T47D (cell line): ENCODE results near the gene H2BK1.

Experiments used
- DNase-seq, 2 experiments: peaks; one replicate each; pipeline versions ENCODE4 v3.0.0 to v3.0.0-alpha.2; 2011 to 2012; ENCODE audit warnings: low read depth in 1 of 2, low spot score in 1 of 2
- JUND ChIP-seq: IDR thresholded peaks from 2 replicates; pipeline ENCODE4 v1.6.1; 2012; ENCODE audit warnings: low read depth
- in situ Hi-C: cut with HindIII; loops from 2 replicates; pipeline ENCODE4 v1.10.0; 2016; ENCODE audit warnings: low sequenced_read_pairs, low pct_unique_long_range_greater_than_20kb

Gene H2BK1

DNA sequence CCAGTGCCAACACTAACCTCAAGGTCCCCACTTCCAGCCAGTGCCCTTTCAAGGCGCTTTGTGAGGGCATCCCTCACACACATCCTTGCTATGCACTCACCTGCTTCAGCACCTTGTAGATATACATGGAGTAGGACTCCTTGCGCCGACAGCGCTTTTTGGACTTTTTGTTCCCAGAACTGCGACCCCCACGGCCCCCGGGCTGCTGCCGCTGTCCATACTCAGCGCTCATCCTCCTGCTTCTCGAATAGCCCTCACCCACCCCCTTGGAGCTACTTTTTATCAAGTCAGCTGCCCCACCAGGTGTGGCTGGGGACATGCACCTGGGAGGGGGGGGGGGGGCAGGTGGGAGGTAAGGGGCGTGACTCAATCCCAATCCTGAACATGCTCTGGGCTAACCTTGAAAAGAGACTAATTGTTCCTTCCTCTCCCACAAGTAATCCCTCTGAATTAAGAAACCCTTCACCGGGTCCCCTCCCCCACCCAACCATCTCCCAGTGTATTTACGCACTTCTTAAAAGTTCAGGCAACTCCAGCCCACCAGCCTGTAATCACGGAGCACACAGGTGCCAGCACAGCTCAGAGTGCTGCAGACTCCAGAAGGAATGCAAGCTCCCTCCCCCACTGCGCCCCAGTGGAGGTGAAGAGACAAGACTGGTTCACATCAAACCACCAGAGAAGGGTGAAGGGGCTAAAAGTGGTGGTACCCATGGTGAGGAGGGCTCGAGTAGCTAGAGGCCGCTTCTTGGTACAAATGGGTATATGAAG, at the start of gene H2BK1:
TSS of gene H2BK1 (minus strand) at position 402 of the 768 bp plus-strand sequence. CDS start at position 232, 170 bp downstream.
- TF ChIP-seq JUND: no peak
- in situ Hi-C loops: no loop called here

DNA sequence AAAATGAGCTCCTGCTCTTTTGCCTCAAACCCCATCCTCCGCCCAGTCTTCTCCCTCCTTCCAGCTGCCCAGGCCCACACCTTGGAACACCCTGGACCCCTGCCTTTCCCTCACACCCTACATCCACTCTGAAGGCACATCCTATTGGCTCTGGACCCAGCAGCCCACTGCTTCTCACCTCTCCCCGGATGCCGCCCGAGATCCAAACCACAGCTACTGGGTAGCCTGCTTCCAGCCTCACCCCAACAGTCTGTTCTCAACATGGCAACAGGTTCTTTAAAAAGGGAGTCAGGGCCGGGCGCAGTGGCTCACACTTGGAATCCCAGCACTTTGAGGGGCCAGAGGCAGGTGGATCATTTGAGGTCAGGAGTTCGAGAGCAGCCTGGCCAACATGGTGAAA, 47.7 kb upstream of the H2BK1 start:
- DNase-seq: no peak
- TF ChIP-seq JUND: no peak
- in situ Hi-C loops: no loop called here

More for the DNA sequence above, at the start of gene H2BK1:
- no peak for DNase-seq

DNA sequence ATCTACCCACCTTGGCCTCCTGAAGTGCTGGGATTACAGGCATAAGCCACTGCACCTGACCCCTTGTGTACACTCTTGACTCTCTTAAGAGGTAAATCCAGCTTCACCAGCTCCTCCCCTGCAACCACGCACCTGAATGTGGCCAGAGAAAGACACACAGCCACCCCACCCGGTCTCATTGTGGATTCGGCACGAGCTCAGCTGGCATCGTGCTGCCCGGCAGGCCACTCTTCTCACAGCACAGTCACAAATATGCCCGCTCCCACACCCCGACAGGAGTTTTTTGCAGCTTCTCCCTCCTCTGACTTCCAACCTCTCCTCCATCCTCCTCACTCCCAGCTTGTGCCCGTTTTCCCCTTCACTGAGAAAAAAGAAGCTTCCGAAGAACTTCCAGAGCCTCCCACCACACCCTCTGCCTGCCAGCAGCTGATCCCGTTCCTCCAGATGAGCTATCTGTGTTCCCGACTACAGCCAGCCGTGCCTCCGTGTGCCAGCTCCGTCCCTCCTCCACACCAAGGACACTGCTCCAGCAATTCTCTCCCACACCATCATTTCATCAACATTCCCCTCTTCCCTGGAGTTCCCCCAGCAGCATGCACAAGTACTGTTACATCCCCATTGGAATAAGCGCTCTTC, 46.2 kb upstream of the H2BK1 start:
- in situ Hi-C loops: no loop called here
- DNase-seq: no peak
- no peak for TF ChIP-seq JUND

DNA sequence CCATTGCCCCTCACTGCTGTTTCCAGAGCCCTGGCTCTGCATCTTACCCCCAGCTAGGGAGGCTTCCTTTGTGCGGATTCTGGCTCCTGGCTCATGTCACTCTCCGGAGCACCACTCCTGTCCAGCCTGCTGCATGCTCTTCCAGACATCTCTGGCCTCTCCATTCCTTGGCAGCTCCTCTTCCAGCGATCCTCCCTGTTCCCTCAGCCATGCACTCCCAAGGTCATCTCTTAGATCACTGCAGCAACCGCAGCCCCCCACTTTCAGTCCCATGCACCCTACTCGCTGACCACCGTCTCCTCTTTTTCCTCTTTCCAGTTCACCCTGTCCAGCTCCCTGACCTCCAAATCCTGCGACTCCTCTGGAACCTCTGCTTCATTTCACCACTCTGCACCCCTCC, 45.1 kb upstream of the H2BK1 start:
- no peak for TF ChIP-seq JUND
- DNase-seq: no peak
- in situ Hi-C loops: no loop called here

DNA sequence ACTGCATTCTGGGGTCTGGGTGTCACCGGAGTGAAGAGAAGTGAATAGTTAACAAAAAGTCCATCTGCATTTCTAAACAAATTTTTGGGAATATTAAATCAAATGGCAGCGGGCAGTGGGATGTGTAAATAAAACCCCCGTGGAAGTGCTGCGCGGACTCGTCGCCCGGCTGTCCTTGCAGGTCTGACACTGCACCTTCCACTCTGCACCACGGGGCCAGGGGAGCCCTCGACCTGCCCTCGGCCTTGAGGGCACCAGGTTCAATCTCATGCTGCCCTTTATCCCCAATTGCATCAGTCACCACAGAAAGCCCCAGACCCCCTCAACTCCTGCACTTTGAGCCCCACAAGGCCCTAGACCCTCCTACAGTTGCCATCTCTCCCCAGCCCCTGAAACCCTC, 44.6 kb upstream of the H2BK1 start:
- no peak for TF ChIP-seq JUND
- DNase-seq: no peak
- in situ Hi-C loops: no loop called here

DNA sequence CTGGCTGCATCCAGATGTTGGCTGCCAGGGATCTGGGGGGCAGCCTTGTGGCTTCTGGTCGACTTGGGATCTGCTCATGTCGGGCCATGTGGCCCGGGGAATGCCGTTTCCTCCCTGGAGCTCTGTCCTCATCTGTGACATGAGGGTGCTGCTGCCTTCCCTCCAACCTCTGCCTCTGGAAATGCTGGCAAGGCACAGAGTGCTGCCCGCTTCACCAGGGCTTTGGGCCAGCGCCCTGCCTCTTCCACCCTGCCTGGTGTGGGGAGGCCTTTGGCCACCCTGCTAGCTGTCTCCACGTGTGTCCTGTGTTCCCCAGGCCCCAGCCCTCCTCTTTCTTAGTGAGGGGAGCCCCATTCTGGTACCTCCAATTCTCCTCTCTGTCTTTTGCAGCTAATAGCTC, 44.0 kb upstream of the H2BK1 start:
- in situ Hi-C loops: no loop called here
- TF ChIP-seq JUND: no peak

DNA sequence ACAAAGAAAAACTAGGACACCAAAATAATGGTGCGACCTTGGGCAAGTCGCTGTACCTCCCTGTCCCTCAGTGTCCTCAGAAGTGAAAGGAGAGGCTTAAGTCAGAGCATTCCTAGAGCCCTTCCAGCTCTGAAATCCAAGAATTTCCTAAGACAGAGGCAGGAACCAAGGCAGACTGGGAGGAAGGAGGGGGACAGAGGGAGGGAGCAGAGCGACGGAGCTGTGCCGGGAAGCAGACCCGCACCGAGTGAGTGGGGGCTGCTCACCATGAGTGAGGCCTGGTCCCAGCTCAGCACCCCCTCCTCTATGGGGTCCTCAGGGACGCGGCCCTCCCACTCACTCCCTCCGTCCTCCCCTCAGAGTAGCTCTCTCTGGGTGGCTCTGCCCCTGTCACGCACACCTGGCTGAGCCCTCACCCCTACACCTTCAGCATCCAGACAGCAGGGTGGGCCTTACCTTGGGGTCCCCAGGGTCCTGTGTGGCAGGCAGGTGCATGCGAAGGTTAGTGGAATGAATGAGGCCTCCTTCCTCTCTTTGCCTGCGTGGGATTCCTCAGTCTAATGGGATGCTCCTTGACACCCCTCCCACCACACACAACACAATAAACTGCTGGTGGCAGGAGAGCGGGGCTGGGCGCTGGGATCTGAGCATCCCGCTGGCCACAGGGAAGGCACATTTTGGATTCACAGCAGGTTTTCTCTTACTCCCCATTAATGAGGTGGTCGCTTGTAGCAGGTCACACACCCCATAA, 42.8 kb upstream of the H2BK1 start:
- in situ Hi-C loops: no loop called here
- DNase-seq: no peak
- TF ChIP-seq JUND: no peak

More for the DNA sequence above, 44.0 kb upstream of the H2BK1 start:
- DNase-seq: no peak

DNA sequence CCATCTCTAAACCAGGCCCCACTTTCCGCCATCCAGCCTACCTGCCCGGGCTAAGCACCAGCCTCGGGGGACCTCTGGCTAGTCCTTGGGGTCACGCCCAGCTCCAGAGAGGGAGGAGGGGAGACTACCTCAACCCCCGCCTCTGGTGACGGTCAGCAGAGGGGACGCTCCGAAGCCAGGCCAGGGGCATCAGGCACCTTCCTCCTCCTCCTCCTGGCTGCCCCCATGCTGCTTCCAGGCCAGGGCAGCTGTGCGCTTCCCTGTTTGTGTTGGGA, 42.2 kb upstream of the H2BK1 start:
- no peak for DNase-seq
- TF ChIP-seq JUND: no peak
- in situ Hi-C loops: no loop called here

DNA sequence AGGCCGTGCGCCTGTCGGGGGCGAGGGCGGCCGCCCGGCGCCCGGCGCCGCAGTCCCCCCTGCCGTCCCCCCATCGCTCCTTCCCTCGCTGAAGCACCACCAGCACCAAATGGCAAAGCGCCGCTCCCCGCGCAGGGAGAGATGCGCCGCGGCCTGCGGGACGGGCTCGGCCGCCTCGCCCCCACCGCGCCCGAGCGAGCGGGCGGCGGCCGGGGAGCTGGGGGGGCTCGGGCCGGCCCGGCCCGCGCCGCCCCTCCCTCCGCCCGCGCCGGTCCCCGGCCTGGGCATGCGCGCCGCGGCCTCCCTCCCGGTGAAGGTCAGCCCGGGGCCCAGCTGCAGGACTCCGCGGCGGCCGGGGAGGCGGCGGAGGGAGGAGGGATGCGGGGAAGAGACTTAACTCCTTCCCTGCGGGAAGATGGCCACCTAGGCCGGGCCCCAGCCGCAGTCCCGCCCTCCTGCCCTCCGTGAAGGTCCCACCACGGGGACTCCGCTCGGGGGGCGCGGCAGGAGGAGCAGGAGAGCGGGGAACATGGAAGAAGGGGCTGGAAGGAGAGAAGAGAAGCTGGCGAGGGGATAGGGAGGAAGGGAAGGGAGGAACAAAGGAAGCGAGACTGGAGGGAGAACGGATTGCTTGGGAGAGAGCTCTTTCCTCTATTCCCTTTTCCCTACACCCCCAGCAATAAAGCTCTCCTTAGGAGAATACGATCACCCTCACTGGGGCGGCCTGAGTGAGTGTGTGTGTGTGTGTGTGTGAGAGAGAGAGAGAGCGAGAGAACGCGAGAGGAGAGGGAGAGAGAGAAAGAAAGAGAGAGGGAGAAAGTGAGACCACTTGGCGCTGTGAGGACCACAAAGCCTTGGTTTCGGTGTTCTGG, 41.6 kb upstream of the H2BK1 start:
- TF ChIP-seq JUND: no peak
- in situ Hi-C loops: no loop called here
- DNase-seq: peak; percentile 47 to 72

DNA sequence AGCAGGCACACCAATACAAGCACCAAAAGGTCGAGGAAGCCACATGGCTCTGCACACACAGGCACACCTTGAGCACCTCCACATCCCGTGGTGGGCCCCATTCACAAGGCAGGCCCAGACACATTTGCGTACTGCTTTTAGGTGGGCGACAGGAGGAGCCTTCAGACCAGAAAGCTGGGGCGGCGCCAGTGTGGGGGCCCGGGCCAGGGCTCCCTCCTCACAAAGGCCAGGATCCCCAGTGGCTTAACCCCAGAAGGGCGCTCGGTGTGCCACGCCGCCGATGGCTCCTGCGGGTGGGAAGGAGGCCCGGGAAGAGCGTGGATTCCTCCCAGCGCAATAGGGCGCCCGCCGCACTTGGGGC, 41.0 kb upstream of the H2BK1 start:
- DNase-seq: no peak
- TF ChIP-seq JUND: no peak
- in situ Hi-C loops: no loop called here

DNA sequence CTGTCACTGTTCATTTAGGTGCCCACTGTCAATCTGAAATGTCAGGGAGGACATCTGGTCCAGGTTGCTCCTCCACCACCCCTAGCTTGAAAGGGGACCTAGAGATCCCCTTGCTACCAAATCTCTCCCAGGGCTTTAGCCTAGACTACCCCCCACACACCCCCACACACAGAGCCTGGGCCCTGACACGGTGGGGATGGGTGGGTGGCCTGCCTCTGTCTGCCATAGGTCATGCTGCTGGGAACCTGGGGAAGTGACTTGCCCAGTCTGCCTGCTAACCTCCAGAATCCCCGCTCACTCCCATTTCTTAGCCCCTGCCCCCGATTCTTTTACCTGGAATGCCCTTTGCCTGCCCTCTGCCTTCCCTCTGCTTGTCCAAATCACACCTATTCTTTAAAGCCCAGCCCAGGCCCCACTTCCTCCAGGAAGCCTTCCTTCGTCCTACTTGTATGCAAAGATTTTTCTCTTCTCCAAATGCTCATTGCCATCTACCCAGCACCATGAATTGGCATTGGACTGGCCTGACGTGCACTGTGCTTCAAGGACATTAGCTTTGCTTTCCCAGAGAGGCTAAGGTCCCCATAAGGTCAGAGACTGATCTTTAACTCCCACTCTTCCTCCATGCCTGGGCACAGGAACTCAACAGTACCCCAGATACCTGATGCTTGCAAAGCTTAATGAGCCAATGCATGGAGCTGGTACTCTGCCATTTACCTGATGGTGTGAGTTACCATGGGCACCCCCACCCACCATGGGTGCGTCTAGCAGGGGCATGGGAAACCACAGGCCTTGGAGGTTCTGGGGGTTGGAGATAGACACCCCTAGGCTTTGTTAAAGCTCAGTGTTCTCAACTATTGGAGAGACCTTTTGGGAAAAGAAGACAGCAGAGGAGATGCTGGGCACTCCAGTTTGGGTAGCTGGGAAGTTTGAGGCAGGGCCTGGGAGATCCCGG, 40.2 kb upstream of the H2BK1 start:
- no peak for TF ChIP-seq JUND
- DNase-seq: no peak
- in situ Hi-C loops: no loop called here

DNA sequence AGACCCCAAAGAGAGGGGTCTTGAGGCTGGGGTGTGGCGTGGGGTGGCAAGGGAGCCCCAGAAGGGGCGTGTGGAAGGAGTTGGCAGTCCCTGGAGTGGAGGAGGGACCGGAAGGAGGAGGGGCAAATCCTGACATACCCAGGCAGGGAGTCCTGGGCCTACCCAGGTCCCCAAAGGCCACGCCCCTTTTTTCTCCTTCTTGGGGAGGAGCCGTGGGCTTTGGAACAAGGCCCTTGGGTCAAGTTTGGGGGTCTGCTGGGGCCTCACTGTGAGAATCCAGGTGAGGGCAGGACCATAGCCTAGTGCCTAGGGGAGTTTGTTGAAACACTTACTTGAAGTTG, 39.4 kb upstream of the H2BK1 start:
- no peak for TF ChIP-seq JUND
- in situ Hi-C loops: no loop called here
- DNase-seq: peak; percentile 63 to 67
